GM21825 (cell line): ENCODE data around the gene ARID1B.

Source experiments
- ATAC-seq: cut with Tn5 transposase; IDR thresholded peaks from one replicate; pipeline ENCODE4 v1.9.1; 2021; ENCODE audit warnings: mild to moderate bottlenecking, moderate library complexity; ENCODE audit not compliant: unreplicated experiment

ARID1B gene

DNA sequence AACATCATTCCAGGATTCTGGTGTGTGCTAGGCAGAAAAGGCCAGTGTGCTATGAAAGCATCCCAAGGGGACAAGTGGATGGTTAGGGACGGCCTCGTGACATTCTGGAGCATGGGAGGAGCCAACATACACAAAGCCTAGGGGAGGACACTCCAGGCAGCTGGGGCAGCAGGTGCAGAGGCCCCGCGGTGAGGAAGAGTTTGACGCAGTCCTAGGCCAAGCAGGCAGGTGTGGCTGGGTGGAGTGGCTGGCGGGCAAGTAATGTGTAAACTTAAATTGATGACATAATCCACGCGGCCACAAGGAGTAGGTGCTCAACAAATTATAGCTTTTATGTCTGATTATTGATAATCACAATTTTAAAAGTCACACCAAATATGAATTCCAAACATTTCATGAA is 452.5 kb downstream of the ARID1B start:
- ATAC-seq, result no peak

- ATAC-seq, result no peak
Observed at GRCh38 chr6:157230910-157231309, 453.7 kb downstream of the ARID1B start.

- ATAC-seq, result no peak
Observed at GRCh38 chr6:157232161-157232895, 455.1 kb downstream of the ARID1B start.

DNA sequence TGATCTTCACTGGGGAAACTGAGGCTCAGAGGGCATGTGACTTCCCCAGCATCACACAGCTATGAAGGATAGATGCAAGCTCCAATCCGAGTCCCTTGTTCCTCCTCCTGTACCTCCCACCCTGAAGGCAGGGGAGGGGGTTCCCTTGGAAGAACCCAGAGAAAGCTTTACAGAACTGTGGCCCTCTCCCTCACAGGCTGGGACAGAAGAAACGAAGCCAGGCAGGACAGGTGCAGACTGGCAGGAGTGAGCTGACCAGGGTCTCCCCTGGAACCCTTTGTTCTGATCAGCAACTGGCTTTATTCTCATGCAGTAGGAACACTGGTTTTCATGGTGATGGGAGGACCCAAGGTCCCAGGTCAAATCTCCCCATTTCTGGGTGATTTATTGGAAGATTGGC is 456.0 kb downstream of the ARID1B start:
- ATAC-seq, result no peak

- no peak for ATAC-seq
Observed at GRCh38 chr6:157233686-157234085, 456.5 kb downstream of the ARID1B start.

DNA sequence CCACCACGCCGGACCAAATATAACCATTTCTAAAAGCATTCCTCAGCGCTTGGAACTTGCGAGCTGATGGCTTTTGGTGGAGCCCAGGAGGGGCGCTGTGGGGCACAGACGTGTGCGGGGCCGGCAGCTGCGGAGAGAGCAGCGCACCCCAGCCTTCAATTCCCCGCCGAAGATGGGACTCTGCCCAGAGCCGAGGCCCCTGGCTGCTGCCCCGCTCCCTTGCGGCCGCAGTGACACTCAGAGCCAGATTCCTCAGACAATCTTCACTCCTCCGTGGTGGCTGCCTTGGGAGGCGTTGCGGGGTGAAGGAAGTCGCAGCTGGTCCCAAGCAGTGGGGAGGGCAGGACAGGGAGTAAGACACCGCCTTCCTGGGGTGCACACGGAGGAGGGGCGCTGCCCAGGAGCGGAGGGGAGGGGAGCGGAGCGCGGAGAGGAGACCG is 458.4 kb downstream of the ARID1B start:
- no peak for ATAC-seq

DNA sequence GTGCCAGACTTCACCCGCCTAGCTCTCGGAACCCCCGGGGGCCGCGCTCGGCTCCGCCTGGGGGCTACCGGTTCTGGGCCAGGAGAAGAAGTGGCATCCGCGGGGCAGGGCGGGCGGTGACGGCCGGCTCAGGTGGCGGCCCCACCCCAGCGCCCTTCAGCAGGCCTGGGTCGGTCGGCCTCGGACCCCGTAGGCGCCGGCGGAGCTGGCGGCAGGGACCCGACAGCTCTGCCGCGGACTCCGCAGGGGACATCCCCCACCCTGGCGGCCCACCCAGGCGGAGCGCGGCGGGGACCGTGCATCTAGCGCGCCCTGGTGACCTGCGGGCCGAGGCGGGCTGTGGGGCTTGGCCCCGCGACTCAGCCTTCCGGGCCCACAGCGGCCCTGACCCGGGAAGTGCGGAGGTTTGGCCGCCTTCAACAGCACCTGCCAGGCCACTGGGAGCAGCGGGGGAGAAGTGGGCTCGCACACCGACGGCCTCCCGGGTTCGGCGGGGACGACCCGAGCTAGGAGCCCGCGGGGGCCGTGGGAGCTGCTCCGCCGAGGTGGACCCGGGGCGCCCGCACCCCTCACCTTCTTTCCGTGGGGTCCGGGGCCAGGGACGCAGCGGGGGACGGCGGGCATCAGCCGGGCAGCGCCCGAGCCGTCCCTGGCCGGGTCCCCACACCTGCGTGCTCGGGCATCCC is 459.0 kb downstream of the ARID1B start:
- no peak for ATAC-seq

DNA sequence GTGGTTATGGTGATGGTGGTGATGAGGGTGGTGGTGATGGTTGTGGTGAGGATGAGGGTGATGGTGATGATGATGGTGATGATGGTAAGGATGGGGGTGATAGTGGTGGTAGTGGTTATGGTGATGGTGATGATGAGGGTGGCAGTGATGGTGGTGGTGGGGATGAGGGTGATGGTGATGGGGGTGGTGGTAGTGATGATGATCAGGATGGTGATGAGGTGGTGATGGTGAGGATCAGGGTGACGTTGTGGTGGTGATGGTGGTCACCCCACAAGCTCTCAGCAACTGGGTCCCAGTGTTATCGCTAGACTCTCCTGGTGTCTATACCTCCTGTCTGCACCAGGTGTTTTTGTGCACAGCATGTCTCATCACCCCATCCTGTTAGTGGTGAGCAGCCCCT is 461.2 kb downstream of the ARID1B start:
- no peak for ATAC-seq

GRCh38 chr6:157239148-157239547 is 462.0 kb downstream of the ARID1B start:
- no peak for ATAC-seq

GRCh38 chr6:157239671-157240058 is 462.5 kb downstream of the ARID1B start:
- no peak for ATAC-seq

DNA sequence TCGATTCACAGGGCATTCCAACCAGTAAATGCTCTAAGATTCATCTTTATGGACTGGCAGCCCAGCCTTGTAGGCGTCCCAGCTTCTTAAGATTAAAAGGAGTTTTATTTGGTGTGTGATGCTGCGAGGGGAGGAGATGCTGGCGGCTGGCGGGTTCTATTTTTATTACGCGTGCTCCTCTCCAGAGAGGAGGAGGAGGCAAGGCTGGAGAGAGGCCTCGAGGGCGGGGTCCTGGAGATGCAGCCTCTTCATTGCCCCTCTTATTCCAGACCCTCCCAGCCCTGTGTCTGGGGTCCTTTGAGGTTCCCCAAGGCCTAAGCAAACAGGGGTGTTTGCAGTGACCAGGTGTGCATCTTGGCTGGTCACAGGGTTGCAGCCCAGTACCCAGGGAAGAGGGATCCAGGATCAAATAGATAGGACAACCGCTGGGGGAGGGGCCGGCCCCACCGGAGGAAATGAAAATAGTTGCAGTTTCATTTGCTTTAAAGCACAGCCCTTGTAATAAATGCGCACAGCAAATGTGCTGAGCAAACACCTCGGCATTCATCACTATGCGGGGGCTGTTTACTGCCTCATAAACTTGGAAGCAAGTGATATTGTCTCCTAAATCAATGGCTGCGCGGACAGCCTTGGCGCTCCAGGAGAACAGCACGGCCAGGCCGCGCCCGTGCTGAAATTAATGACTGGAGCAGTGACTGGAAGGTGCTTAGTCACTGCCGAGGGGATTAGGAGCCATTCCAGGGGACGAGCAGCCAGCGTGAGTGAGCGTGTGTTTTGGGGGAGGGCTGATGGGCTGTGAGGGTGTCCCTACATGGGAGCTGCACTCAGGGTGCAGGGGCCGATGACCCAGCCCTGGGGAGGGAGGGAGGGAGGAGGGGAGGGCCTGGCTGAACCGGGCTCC is 463.1 kb downstream of the ARID1B start:
- no peak for ATAC-seq

GRCh38 chr6:157240960-157241311 is 463.8 kb downstream of the ARID1B start:
- ATAC-seq, result no peak

GRCh38 chr6:157242791-157243190 is 465.6 kb downstream of the ARID1B start:
- ATAC-seq, result no peak

- ATAC-seq, result no peak
Observed at GRCh38 chr6:157244175-157244574, 467.0 kb downstream of the ARID1B start.

- ATAC-seq, result no peak
Observed at GRCh38 chr6:157244780-157245179, 467.6 kb downstream of the ARID1B start.

DNA sequence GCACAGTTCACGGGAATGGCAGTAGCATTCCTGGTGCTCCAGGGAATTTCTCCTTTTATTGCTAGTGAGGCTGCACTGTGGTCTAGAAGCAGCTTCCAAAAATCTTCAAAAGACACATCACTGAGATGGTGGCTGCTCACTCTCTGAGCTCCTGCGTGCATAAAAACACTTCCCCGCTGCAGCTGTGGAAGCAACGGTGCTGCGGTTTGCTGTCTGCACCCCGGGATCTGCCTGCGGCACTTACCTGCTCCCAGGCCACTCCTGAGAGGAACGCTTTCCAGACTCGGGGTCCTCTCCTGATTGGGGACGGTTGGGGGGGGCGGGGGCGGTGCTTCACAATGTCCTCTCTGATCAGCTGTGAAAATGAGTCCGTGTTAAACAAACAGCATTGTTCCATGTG is 468.3 kb downstream of the ARID1B start:
- ATAC-seq, result no peak

- ATAC-seq, result no peak
Observed at GRCh38 chr6:157246048-157246630, 469.0 kb downstream of the ARID1B start.

- ATAC-seq, result no peak
Observed at GRCh38 chr6:157246771-157247484, 469.8 kb downstream of the ARID1B start.

GRCh38 chr6:157248264-157248663 is 471.1 kb downstream of the ARID1B start:
- ATAC-seq, result no peak

DNA sequence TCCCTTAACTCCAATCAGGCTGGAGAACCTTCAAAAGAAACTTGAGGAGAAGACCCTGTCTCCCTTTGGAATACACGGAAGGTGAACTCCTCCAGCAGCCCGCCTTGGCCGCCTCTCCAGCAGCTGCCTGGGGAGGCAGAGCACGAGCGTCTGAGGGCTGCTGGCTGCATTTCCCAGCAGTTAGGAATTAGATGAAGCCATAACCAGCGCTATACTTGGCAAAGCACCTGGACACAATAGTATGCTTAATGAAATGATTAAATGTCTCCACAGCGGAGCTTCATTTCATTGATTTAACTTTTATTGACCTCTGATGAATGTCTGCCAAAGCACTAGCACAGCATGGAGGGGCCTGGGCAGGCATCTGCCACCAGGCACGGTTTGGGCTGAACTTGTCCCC is 472.6 kb downstream of the ARID1B start:
- ATAC-seq, result no peak
